MM.1S (cell line): Measurements from ENCODE around the gene NPFFR1.

Experiments
- DNase-seq: peaks from one replicate; pipeline ENCODE4 v3.0.0-alpha.2; 2015
- H2AFZ ChIP-seq: fragments of 300-600 bp; sonication (generic); 2 replicates; pipeline ENCODE4 v1.6.0; 2016; ENCODE audit warnings: antibody characterized with exemption, low read length
- H3F3A ChIP-seq: fragments of 300-600 bp; sonication (generic); 2 replicates; pipeline ENCODE4 v1.6.1; 2016; ENCODE audit warnings: mild to moderate bottlenecking, antibody characterized with exemption, low read length, moderate library complexity, mixed read lengths; ENCODE audit not compliant: insufficient read depth
- H3K27ac ChIP-seq: fragments of 300-600 bp; sonication (generic); 2 replicates; pipeline ENCODE4 v1.5.1; 2016; ENCODE audit warnings: mild to moderate bottlenecking, low read length
- H3K27me3 ChIP-seq: fragments of 300-600 bp; sonication (generic); replicated peaks from 2 replicates; pipeline ENCODE4 v1.6.0; 2016; ENCODE audit warnings: low read length; ENCODE audit not compliant: insufficient read depth
- H3K36me3 ChIP-seq: fragments of 300-600 bp; sonication (generic); replicated peaks from 2 replicates; pipeline ENCODE4 v1.6.1; 2016; ENCODE audit warnings: mild to moderate bottlenecking, low read length, mixed read lengths; ENCODE audit not compliant: insufficient read depth
- H3K4me1 ChIP-seq: fragments of 300-600 bp; sonication (generic); 2 replicates; pipeline ENCODE4 v1.6.1; 2016; ENCODE audit warnings: low read length, mixed read lengths
- H3K4me2 ChIP-seq: fragments of 300-600 bp; sonication (generic); 2 replicates; pipeline ENCODE4 v1.6.0; 2016; ENCODE audit warnings: low read depth, low read length
- H3K4me3 ChIP-seq: fragments of 300-600 bp; sonication (generic); 2 replicates; pipeline ENCODE4 v1.5.1; 2016; ENCODE audit warnings: low read length, mixed read lengths
- H3K79me2 ChIP-seq: fragments of 300-600 bp; sonication (generic); 2 replicates; pipeline ENCODE4 v1.6.1; 2016; ENCODE audit warnings: mixed run types, low read length, mixed read lengths
- H3K9ac ChIP-seq: fragments of 300-600 bp; sonication (generic); 2 replicates; pipeline ENCODE4 v1.6.1; 2016; ENCODE audit warnings: low read length, mixed read lengths
- H3K9me2 ChIP-seq: fragments of 300-600 bp; sonication (generic); replicated peaks from 2 replicates; pipeline ENCODE4 v1.6.1; 2016; ENCODE audit warnings: mild to moderate bottlenecking, low read length, mixed read lengths; ENCODE audit not compliant: insufficient read depth
- H3K9me3 ChIP-seq: fragments of 300-600 bp; sonication (generic); replicated peaks from 2 replicates; pipeline ENCODE4 v1.6.1; 2016; ENCODE audit warnings: mild to moderate bottlenecking, low read length, mixed read lengths; ENCODE audit not compliant: insufficient read depth
- H4K20me1 ChIP-seq: fragments of 300-600 bp; sonication (generic); 2 replicates; pipeline ENCODE4 v1.6.1; 2016; ENCODE audit warnings: mild to moderate bottlenecking, low read length, moderate library complexity, mixed read lengths; ENCODE audit not compliant: insufficient read depth
- CTCF ChIP-seq: fragments of 300-600 bp; sonication (generic); IDR thresholded peaks from 2 replicates; pipeline ENCODE4 v1.5.1; 2016; ENCODE audit warnings: antibody characterized with exemption, low read length, mixed read lengths
- EZH2 ChIP-seq: fragments of 300-600 bp; sonication (generic); optimal IDR thresholded peaks from 2 replicates; pipeline ENCODE3; 2017; ENCODE audit warnings: low read depth, mild to moderate bottlenecking, antibody characterized with exemption, low read length, mixed read lengths
- EZH2phosphoT487 ChIP-seq: fragments of 300-600 bp; sonication (generic); IDR thresholded peaks from 2 replicates; pipeline ENCODE4 v1.6.1; 2018; ENCODE audit warnings: antibody characterized with exemption, low read length

NPFFR1 gene

GRCh38 chr10:70324951-70325781 is 41.4 kb upstream of the NPFFR1 start:
- H3K79me2 ChIP-seq, result no peaks in the 10 kb centered on the region
- no peak overlapping the region for H3K9ac ChIP-seq
- no peak overlapping the region for H3K4me3 ChIP-seq
- TF ChIP-seq CTCF (no peak), EZH2phosphoT487 (no peak), EZH2 (no peak)
- H3K9me3 ChIP-seq, result no peaks in the 10 kb centered on the region
- H3K9me2 ChIP-seq, result no peaks in the 10 kb centered on the region
- no peaks in the 10 kb centered on the region for H3K4me1 ChIP-seq
- no peak overlapping the region for H2AFZ ChIP-seq
- no peak overlapping the region for H3K4me2 ChIP-seq
- no peak for DNase-seq
- no peaks in the 10 kb centered on the region for H3F3A ChIP-seq
- no peaks in the 10 kb centered on the region for H3K36me3 ChIP-seq
- H3K27ac ChIP-seq, result no peak overlapping the region
- H3K27me3 ChIP-seq, result no peaks in the 10 kb centered on the region
- no peaks in the 10 kb centered on the region for H4K20me1 ChIP-seq

- H3K4me2 ChIP-seq, result no peak overlapping the region
- no peak for DNase-seq
- H3K27ac ChIP-seq, result no peak overlapping the region
Observed at GRCh38 chr10:70324339-70324861, 40.6 kb upstream of the NPFFR1 start.

GRCh38 chr10:70323697-70324338 is 40.0 kb upstream of the NPFFR1 start:
- H3K9me3 ChIP-seq, result no peaks in the 10 kb centered on the region
- DNase-seq, result no peak
- no peak overlapping the region for H2AFZ ChIP-seq
- no peaks in the 10 kb centered on the region for H3K4me1 ChIP-seq
- no peaks in the 10 kb centered on the region for H3K79me2 ChIP-seq
- no peak overlapping the region for H3K4me3 ChIP-seq
- H3K4me2 ChIP-seq, result no peak overlapping the region
- no peaks in the 10 kb centered on the region for H3K27me3 ChIP-seq
- H3K36me3 ChIP-seq, result no peaks in the 10 kb centered on the region
- no peaks in the 10 kb centered on the region for H3F3A ChIP-seq
- TF ChIP-seq EZH2phosphoT487, result no peak
- no peak for TF ChIP-seq EZH2
- TF ChIP-seq CTCF, result no peak
- no peak overlapping the region for H3K27ac ChIP-seq
- H3K9me2 ChIP-seq, result no peaks in the 10 kb centered on the region
- H3K9ac ChIP-seq, result no peak overlapping the region
- no peaks in the 10 kb centered on the region for H4K20me1 ChIP-seq

More at GRCh38 chr10:70324339-70324861, 40.6 kb upstream of the NPFFR1 start:
- Histone ChIP-seq H3K9me2 (no peaks in the 10 kb centered on the region), H3K4me3 (no peak overlapping the region), H3F3A (no peaks in the 10 kb centered on the region), H2AFZ (no peak overlapping the region), H3K4me1 (no peaks in the 10 kb centered on the region), H3K9me3 (no peaks in the 10 kb centered on the region), H3K79me2 (no peaks in the 10 kb centered on the region), H3K27me3 (no peaks in the 10 kb centered on the region), H4K20me1 (no peaks in the 10 kb centered on the region), H3K36me3 (no peaks in the 10 kb centered on the region), H3K9ac (no peak overlapping the region)
- TF ChIP-seq EZH2phosphoT487, result no peak
- no peak for TF ChIP-seq EZH2
- no peak for TF ChIP-seq CTCF
